A549 (cell line): Measurements from ENCODE around the gene COL5A1. TPM values are rescaled to one million over a fixed set of nuclear protein-coding genes. Genes with fewer than 3 reads are reported as not detected.

ENCODE experiments used
- ATAC-seq, 2 experiments: fragments of 200-7000 bp in 1 of 2; fragments of >200 bp in 1 of 2; cut with Nextera tagmentation in 1 of 2; cut with Tn5 transposase in 1 of 2; 3 replicates each; pipeline versions ENCODE4 v1.8.0 to v1.9.1; 2018 to 2020; ENCODE audit warnings: mild to moderate bottlenecking in 1 of 2, moderate library complexity in 1 of 2
- CTCF ChIA-PET: fragments of 300-600 bp; sonication (Branson Sonifier 250); formaldehyde crosslinking; extraction: SDS; loops from one replicate; lab custom pipeline; 2021; ENCODE audit warnings: antibody characterized with exemption, inconsistent platforms; lab: Yijun Ruan, JAX
- POLR2A ChIA-PET: fragments of 350-600 bp; formaldehyde crosslinking; extraction: SDS; loops from one replicate; lab custom pipeline; 2021; ENCODE audit warnings: antibody characterized with exemption, inconsistent platforms; lab: Yijun Ruan, JAX
- DNase-seq, 2 experiments: peaks; one replicate each; pipeline versions ENCODE4 v3.0.0 to v3.0.0-alpha.2; 2011 to 2016; ENCODE audit warnings: low read depth in 1 of 2, low spot score in 1 of 2
- FAIRE-seq: peaks from 2 replicates; lab custom pipeline; 2011; peaks lifted over from hg19 to GRCh38; lab: Jason Lieb, UNC
- H3K27ac ChIP-seq, 2 experiments: fragments of >200 bp; sonication (Bioruptor Twin); formaldehyde crosslinking; 3 replicates each; pipeline ENCODE4 v1.5.1; 2016 to 2017
- H3K4me1 ChIP-seq: fragments of >200 bp; sonication (Bioruptor Twin); formaldehyde crosslinking; 3 replicates; pipeline ENCODE4 v1.6.1; 2016
- H3K4me2 ChIP-seq: fragments of >200 bp; sonication (Bioruptor Twin); formaldehyde crosslinking; 3 replicates; pipeline ENCODE4 v1.6.1; 2016
- H3K4me3 ChIP-seq: fragments of >200 bp; sonication (Bioruptor Twin); formaldehyde crosslinking; 3 replicates; pipeline ENCODE4 v1.5.1; 2016
- H3K9me3 ChIP-seq: fragments of >200 bp; sonication (Bioruptor Twin); formaldehyde crosslinking; 3 replicates; pipeline ENCODE4 v1.6.1; 2016
- BCL3 ChIP-seq: fragments of >200 bp; sonication (Bioruptor Twin); formaldehyde crosslinking; IDR thresholded peaks from 3 replicates; pipeline ENCODE4 v1.6.1; 2016
- BHLHE40 ChIP-seq: IDR thresholded peaks from 2 replicates; pipeline ENCODE4 v1.6.1; 2012; ENCODE audit warnings: low read depth, low read length, inconsistent platforms
- CBX8 ChIP-seq: fragments of 200-600 bp; sonication (generic); IDR thresholded peaks from 2 replicates; pipeline ENCODE4 v1.6.1; 2016
- CHD2 ChIP-seq: fragments of 150-350 bp; IDR thresholded peaks from 2 replicates; pipeline ENCODE4 v1.6.1; 2014; ENCODE audit warnings: low read length; ENCODE audit not compliant: partially characterized antibody
- HOXB13 ChIP-seq: fragments of 250-450 bp; sonication (Bioruptor Pico); IDR thresholded peaks from 2 replicates; pipeline ENCODE4 v1.5.0; 2020; ENCODE audit warnings: low read depth, mild to moderate bottlenecking, moderate library complexity
- JUNB ChIP-seq: fragments of >200 bp; sonication (Bioruptor Twin); formaldehyde crosslinking; IDR thresholded peaks from 2 replicates; pipeline ENCODE4 v1.6.1; 2016
- MYC ChIP-seq: IDR thresholded peaks from 2 replicates; pipeline ENCODE4 v1.6.1; 2012; ENCODE audit warnings: mild to moderate bottlenecking, inconsistent platforms, low read length, improper control_type of control experiment, borderline replicate concordance
- NFE2L2 ChIP-seq: fragments of 150-350 bp; conservative IDR thresholded peaks from 2 replicates; pipeline ENCODE4 v1.6.1; 2014; ENCODE audit warnings: low read length
- NPAS2 ChIP-seq: fragments of 250-450 bp; sonication (Bioruptor Pico); IDR thresholded peaks from 2 replicates; pipeline ENCODE4 v1.8.0; 2022; ENCODE audit warnings: mild to moderate bottlenecking, moderate library complexity, borderline replicate concordance
- NR3C1 ChIP-seq: fragments of >200 bp; sonication (Bioruptor Twin); formaldehyde crosslinking; IDR thresholded peaks from 3 replicates; pipeline ENCODE4 v1.6.1; 2017
- PHF8 ChIP-seq: fragments of 200-600 bp; sonication (generic); IDR thresholded peaks from 2 replicates; pipeline ENCODE4 v1.6.1; 2016; ENCODE audit warnings: low read depth, mild to moderate bottlenecking, antibody characterized with exemption, moderate library complexity, borderline replicate concordance
- RARB ChIP-seq: fragments of 250-450 bp; sonication (Bioruptor Pico); IDR thresholded peaks from 2 replicates; pipeline ENCODE4 v1.8.0; 2021; ENCODE audit warnings: mild to moderate bottlenecking, moderate library complexity
- RCOR1 ChIP-seq: fragments of 150-350 bp; IDR thresholded peaks from 2 replicates; pipeline ENCODE4 v1.6.1; 2014; ENCODE audit warnings: antibody characterized with exemption, low read length, low read depth
- REST ChIP-seq: fragments of 200-600 bp; sonication (generic); IDR thresholded peaks from 2 replicates; pipeline ENCODE4 v1.6.1; 2016; ENCODE audit warnings: antibody characterized with exemption, mild to moderate bottlenecking, moderate library complexity
- SREBF2 ChIP-seq: fragments of 450-650 bp; IDR thresholded peaks from 2 replicates; pipeline ENCODE4 v1.6.1; 2014; ENCODE audit warnings: mild to moderate bottlenecking, moderate library complexity
- USF2 ChIP-seq: fragments of 450-650 bp; IDR thresholded peaks from 2 replicates; pipeline ENCODE4 v1.6.1; 2014; ENCODE audit warnings: antibody characterized with exemption
- ZSCAN20 ChIP-seq: fragments of 250-450 bp; sonication (Bioruptor Pico); IDR thresholded peaks from 2 replicates; pipeline ENCODE4 v1.8.0; 2022; ENCODE audit warnings: mild to moderate bottlenecking, moderate library complexity
- WGBS: methylation state at CpG from one replicate; pipeline ENCODE4 v1.1.6; 2017; ENCODE audit errors: missing lambda C conversion rate; 5-methylcytosine and 5-hydroxymethylcytosine counted together
- polyA plus RNA-seq, 4 experiments: library from polyadenylated mRNA; depleted of rRNA in 3 of 4; stranded (reverse); fragments of >200 nt; fragmentation: RNase III in 1 of 4; extraction: RNeasy Plus Mini Kit Qiagen cat#74134 plus additional on column Dnase treatment in 1 of 4; gene quantifications; 2 replicates in 3 of 4; 3 replicates in 1 of 4; pipeline ENCODE4 v1.2.3, GENCODE V29; 2011 to 2017

Gene COL5A1
- polyA plus RNA-seq, 2 of the 4 experiments (the other 2 are of a cell fraction) = 16.1 to 67.5 TPM

- DNase-seq (no peak), FAIRE-seq (no peak), ATAC-seq (no peak)
- 95% methylated on average over 3 of the region's 11 CpGs for WGBS
- no peak overlapping the region for H3K4me3 ChIP-seq
- no peak overlapping the region for H3K4me2 ChIP-seq
- no peak overlapping the region for H3K27ac ChIP-seq
- POLR2A ChIA-PET = no interaction called here
- TF ChIP-seq MYC (no peak), CHD2 (no peak), RCOR1 (no peak), NPAS2 (CRISPR knock-in tag) (no peak), NFE2L2 (no peak), USF2 (no peak), PHF8 (no peak), REST (no peak), ZSCAN20 (CRISPR knock-in tag) (no peak), CBX8 (no peak), NR3C1 (no peak), BHLHE40 (no peak), RARB (no peak), SREBF2 (no peak), HOXB13 (no peak), JUNB (no peak)
- TF ChIP-seq, all 56 proteins: peak for 0
- H3K4me1 ChIP-seq = peaks cover 20% of the 10 kb centered on the region
- CTCF ChIA-PET = interaction anchor here (1.0 to 1.1 kb wide), 3 partner anchors 31 to 639 kb away, joined by 3 to 4 read pairs (median 4); no protein-coding TSS in a partner anchor
- no peaks in the 10 kb centered on the region for H3K9me3 ChIP-seq
Measured at GRCh38 chr9:134773842-134774241, 132.2 kb downstream of the COL5A1 start.

- H3K27ac ChIP-seq = no peak overlapping the region
- TF ChIP-seq BCL3 = no peak
- TF ChIP-seq PHF8 = no peak
- TF ChIP-seq, all 56 proteins: peak for 0
- ChIA-PET POLR2A (no interaction called here), CTCF (interaction anchor here (1.0 kb wide), 1 partner anchor 85 kb away, joined by 4 read pairs; no protein-coding TSS in a partner anchor)
- Histone ChIP-seq H3K4me1 (peaks cover 24% of the 10 kb centered on the region), H3K9me3 (no peaks in the 10 kb centered on the region), H3K4me2 (no peak overlapping the region), H3K4me3 (no peak overlapping the region)
- WGBS = 89% methylated on average over 8 of the region's 10 CpGs
- ATAC-seq (no peak), FAIRE-seq (no peak), DNase-seq (no peak)
Measured at GRCh38 chr9:134774410-134774809, 132.8 kb downstream of the COL5A1 start.
